ENCODE measurements around the gene POLR3K.
"Not testable (repeated sequence)": the region's sequence is repeated elsewhere in the genome, so short reads cannot be mapped to it uniquely, and the experiment has no call there.

POLR3K gene

DNA sequence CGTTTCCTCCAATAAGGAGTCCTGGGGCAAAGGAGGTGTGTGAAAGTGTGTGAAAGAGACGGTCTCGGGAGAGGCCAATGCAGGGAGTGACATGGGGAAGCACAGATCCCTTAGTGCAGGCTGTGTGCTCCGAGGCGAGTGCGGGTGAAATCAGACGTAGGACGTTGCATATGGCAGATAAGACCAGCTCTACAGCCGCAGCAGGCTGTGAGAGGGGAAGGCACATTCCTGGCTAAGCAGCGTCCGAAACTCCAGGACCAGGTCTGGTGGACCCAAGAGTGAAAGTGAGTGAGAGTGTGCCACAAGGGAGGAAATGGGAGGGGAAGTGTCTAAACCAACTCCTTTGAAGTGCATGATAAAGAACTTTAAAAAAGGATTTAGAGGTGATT is 11.3 kb downstream of the POLR3K start:
- no peak for DNase-seq

DNA sequence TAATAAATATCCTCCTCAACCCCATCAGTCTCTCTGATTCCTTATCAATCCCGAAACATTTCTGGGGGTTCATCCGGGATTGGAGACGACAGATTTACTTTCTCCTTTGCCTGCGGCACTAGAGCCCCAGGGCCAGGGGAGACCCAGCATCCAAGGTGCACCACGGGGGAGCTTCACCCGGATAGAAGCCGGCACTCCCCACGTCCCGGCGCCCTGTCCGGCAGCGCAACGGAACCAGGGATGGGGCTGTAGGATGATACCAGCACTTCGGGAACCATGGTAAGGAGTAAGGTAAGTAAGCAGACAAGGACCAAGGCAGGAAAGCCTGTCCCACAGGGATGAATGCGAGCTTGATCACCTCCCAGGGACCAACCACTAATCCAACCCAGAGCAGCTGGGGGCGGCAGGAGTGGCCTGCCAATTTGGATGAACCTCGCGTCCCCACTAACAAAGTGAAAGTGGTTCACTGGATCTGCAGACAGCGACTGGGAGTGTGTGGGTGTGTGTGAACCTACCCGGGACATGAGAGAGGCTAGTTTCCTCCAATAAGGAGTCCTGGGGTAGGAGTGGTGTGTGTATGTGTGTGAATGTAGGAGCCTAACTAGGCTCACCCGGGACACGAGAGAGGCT is 11.9 kb downstream of the POLR3K start:
- DNase-seq, result no peak

GRCh38 chr16:38941-39892 is 14.2 kb downstream of the POLR3K start:
- peak; percentile 66 for DNase-seq

DNA sequence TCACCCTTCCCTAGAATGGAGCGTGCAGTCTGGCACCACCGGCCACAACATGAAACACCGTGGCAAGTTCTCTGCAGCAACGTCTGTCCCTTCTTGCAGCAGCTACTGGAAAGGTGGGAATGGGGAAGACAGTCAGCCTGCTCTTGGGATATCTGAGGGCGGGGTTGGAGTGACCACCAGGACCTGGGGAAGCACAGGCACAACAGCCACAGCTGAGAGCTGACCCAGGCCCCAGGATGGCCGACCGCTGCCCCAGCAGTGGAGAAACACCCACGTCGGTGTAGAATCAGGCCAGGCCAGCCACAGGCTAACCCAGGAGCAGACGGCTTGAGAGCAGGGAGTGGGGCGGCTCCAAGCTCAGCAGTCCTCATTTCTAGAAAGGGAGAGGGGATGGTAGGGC is 15.2 kb downstream of the POLR3K start:
- DNase-seq, result not testable (repeated sequence)

- no peak for DNase-seq
Observed at GRCh38 chr16:37511-37910, 15.9 kb downstream of the POLR3K start.

- DNase-seq, result no peak
Observed at GRCh38 chr16:36336-36984, 16.9 kb downstream of the POLR3K start.

- no peak for DNase-seq
Observed at GRCh38 chr16:35678-36305, 17.6 kb downstream of the POLR3K start.

DNA sequence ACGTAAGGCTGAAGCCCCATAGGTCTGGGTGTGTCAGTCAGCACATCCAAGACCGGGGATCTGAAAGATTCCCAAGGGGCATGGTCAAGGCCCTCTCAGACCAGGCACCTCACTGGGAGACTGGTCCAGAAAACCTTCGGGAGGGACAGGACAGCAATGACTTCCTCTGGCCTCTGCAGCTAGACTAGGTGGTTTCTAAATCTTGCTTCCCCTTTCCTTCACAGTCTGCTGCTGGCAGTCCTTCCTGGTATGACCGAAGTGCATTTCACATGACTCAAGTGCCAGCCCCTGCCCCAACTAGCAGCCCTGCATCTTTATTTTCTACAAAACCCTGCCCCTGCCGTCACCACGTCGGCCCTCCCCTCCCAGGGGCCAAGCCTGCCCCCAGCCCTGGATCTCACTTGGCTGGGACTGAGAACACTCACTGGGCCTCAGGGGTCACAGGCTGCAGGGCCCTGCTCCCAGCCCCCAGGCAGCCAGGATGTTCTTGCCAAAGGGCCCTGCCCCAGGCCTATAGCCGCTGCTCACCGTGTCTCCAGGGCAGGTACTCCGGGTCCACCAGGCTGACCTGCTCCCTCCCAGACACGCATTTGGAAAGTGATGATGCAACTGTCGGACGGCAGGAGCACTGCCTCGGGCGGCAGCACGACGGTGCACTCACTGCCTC is 18.3 kb downstream of the POLR3K start:
- no peak for DNase-seq

DNA sequence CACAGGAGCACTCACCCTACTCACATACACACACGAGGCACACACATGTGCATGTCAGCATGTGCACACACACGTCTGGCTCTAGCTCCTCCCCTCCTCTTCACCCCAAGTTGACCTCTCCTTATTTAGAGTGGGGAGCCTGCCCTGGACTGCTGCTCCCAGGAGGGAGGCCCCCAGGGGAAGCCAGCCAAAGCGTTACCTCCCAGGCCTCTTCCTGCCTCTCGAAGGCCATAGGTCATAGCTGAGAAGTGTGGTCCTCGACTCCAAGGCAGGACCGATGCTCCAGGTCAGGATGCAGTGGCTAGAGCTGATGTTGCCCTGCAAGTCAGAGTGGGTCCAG is 18.8 kb downstream of the POLR3K start:
- DNase-seq, result no peak

- no peak for DNase-seq
Observed at GRCh38 chr16:33877-34647, 19.3 kb downstream of the POLR3K start.

GRCh38 chr16:33154-33876 is 20.1 kb downstream of the POLR3K start:
- not testable (repeated sequence) for DNase-seq

DNA sequence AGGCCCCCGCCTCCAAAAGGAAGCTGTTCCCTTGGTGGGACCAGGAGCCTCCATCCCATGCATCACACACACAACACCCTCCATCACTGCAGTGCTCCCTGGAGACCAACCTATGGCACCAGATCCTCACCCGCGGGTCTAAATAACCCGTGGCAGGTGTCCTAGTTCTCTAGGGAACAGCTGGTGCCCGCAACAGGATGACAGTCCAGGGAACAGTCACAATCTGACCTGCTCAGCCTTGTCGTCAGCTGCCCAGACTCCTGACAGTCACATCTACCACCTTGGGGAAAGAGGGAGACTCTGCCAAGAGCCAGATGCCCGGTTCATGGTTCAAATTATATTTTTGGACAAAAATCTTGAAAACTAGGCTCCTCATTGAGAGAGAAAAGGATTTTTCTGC is 22.8 kb downstream of the POLR3K start:
- DNase-seq, result not testable (repeated sequence)

GRCh38 chr16:25926-26348 is 27.5 kb downstream of the POLR3K start:
- not testable (repeated sequence) for DNase-seq

DNA sequence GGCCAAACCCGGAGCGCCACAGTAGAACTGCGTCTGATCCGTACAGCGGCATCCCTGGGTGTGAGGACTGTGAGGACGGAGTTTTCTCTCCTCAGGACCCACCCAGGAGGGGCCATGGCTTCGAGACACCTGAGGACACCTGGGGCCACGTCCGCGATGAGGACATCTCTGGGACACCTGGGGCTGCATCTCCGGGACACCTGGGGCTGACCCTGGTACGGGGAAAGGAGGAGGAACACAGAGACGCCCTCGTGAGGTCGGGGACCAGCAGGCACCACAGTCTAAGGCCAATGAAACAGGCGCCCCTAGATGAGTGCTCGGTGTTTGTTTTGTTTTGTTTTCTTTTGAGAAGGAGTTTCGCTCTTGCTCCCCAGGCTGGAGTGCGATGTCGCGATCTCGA is 29.3 kb downstream of the POLR3K start:
- not testable (repeated sequence) for DNase-seq

GRCh38 chr16:20886-21285 is 32.5 kb downstream of the POLR3K start:
- not testable (repeated sequence) for DNase-seq

DNA sequence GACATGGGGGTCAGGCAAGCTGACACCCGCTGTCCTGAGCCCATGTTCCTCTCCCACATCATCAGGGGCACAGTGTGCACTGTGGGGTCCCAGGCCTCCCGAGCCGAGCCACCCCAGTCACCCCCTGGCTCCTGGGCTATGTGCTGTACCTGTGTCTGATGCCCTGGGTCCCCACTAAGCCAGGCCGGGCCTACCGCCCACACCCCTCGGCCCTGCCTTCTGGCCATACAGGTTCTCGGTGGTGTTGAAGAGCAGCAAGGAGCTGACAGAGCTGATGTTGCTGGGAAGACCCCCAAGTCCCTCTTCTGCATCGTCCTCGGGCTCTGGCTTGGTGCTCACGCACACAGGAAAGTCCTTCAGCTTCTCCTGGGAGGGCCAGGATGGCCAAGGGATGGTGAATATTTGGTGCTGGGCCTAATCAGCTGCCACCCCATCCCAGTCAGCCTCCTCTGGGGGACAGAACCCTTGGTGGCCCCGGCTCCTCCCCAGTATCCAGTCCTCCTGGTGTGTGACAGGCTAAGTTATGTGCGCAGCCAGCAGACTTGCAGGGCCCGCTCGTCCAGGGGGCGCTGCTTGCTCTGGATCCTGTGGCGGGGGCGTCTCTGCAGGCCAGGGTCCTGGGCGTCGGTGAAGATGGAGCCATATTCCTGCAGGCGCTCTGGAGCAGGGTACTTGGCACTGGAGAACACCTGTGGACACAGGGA is 36.2 kb downstream of the POLR3K start:
- DNase-seq, result not testable (repeated sequence)

DNA sequence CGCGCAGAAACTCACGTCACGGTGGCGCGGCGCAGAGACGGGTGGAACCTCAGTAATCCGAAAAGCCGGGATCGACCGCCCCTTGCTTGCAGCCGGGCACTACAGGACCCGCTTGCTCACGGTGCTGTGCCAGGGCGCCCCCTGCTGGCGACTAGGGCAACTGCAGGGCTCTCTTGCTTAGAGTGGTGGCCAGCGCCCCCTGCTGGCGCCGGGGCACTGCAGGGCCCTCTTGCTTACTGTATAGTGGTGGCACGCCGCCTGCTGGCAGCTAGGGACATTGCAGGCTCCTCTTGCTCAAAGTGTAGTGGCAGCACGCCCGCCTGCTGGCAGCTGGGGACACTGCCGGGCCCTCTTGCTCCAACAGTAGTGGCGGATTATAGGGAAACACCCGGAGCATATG is 42.6 kb downstream of the POLR3K start:
- DNase-seq, result peak; percentile 91

DNA sequence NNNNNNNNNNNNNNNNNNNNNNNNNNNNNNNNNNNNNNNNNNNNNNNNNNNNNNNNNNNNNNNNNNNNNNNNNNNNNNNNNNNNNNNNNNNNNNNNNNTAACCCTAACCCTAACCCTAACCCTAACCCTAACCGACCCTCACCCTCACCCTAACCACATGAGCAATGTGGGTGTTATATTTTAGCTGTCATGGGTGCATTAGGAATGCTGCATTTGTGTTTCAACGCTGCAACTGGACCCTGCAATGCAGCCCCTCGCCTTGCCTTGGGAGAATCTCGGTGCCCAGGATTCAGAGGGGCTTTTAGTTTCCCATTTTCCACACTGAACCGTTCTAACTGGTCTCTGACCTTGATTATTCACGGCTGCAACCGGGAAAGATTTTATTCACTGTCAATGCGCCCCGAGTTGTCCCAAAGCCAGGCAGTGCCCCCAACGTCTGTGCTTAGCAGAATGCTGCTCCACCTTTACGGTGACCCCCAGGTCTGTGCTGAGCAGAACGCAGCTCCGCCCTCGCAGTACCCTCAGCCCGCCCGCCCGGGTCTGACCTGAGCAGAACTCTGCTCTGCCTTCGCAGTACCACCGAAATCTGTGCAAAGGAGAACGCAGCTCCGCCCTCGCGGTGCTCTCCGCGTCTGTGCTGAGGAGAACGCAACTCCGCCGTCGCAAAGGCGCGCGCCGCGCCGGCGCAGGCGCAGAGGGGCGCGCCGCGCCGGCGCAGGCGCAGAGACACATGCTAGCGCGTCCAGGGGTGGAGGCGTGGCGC is 43.3 kb downstream of the POLR3K start:
- no peak for DNase-seq
